Activated CD4-positive, alpha-beta T cell treated with anti-CD3 and anti-CD28 coated beads, Interleukin-2, Interleukin-4, amounts not matched to agents 100 ng/mL and 50 ng/mL, durations not matched to agents 16 hours and 8 hours (primary cell): ENCODE results near the gene RNPEPL1.
A peak's percentile ranks its signal among the peaks of the same experiment; 100 is the strongest.

Experiments
- DNase-seq: peaks from one replicate; pipeline ENCODE4 v3.0.0-alpha.2; 2020; ENCODE audit warnings: low spot score

The RNPEPL1 gene

DNA sequence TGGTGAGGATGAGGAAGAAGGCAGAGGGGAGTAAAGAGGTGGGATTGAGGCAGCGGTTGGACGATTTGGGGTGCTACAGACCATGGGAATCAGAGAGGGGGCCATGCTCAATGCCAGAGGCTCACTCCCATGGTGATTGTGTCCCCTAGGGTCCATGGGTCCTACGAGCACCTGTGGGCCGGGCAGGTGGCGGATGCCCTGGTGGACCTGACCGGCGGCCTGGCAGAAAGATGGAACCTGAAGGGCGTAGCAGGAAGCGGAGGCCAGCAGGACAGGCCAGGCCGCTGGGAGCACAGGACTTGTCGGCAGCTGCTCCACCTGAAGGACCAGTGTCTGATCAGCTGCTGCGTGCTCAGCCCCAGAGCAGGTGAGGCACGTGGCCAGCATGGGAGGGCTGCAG, 23.5 kb downstream of the RNPEPL1 start:
- no peak for DNase-seq

DNA sequence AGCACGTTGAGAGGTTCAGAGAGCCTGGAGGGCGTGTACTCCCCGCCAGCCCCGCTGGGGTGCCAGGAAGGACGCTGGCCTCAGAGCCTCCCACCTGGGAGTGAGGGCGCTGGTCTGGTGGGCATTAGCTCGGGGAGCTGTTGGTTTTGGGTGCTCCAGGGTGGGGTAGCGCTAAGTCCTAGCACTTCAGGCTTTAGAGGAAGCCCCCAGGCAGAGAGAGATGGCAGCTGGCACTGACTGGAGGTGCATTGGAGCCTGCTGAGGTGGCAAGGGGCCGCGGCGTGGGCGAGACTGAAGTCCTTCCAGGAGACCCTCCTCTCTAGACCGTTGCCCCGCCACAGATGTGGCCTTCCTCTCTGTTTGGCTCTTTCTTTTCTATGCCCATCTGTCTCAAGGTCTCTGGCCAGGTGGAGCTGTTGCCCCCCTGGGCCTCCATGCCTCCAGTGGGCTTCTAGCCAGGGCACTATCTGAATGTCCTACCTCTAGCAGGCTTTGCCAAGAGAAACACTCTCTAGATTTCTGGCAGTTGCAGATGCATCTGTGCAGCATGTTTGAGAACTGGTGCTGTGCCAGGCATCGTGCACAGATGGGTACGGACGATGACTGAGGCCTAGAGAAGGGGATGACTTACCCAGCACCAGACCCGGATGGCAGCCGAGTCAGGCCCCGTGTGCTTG, 24.9 kb downstream of the RNPEPL1 start:
- no peak for DNase-seq

DNA sequence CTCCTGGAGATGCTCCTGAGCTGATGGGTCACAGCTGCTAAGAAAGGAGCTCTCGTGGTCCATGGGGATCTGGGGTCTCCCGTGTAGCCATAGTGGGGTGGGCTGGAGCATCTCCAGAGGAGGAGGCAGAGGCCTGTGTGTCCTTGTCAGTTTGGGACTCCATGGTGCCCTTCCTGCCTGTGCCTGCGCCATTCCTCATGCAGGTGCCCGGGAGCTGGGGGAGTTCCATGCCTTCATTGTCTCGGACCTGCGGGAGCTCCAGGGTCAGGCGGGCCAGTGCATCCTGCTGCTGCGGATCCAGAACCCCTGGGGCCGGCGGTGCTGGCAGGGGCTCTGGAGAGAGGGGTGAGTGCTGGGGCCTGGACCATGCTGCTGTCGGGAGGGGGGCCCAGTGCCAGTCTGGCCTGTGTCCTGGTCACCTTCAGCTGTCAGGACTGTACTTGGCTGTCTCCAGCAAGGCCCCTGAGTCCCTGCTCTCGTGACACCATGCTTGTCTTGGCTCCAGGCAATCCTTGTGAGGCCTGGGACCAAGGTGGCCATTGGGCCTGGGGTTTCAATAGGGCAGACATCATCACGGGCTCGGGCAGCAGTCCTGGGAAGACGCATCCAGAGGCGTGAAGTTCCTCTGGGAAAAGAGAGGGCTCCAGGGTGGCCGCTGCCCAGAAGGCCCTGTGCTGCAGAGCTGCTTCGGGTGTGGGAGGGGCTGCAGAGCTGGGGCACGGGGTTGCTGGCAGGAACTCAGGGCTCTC, 25.6 kb downstream of the RNPEPL1 start:
- DNase-seq, result no peak

DNA sequence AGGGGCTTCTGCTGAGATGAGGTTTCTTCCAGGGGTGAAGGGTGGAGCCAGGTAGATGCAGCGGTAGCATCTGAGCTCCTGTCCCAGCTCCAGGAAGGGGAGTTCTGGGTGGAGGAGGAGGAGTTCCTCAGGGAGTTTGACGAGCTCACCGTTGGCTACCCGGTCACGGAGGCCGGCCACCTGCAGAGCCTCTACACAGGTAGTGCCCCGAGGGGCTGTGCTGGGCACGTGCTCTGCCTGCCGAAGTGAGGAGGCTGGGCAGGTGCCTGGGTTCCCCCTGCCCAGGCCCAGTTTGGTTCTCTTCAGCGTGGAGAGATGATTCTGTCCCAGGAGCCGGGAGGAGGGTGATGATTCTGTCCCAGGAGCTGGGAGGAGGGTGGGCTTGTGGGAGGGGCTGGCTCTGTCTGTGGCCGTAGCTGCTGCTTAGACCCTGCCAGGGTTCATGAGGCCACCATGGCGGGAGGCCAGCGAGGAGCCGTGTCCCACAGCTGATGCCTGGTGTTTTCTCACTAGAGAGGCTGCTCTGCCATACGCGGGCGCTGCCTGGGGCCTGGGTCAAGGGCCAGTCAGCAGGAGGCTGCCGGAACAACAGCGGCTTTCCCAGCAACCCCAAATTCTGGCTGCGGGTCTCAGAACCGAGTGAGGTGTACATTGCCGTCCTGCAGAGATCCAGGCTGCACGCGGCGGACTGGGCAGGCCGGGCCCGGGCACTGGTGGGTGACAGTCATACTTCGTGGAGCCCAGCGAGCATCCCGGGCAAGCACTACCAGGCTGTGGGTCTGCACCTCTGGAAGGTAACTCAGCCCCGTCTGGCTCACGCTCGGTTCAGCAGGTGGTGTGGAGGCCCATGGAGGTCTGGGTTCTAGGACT, 26.5 kb downstream of the RNPEPL1 start:
- no peak for DNase-seq

DNA sequence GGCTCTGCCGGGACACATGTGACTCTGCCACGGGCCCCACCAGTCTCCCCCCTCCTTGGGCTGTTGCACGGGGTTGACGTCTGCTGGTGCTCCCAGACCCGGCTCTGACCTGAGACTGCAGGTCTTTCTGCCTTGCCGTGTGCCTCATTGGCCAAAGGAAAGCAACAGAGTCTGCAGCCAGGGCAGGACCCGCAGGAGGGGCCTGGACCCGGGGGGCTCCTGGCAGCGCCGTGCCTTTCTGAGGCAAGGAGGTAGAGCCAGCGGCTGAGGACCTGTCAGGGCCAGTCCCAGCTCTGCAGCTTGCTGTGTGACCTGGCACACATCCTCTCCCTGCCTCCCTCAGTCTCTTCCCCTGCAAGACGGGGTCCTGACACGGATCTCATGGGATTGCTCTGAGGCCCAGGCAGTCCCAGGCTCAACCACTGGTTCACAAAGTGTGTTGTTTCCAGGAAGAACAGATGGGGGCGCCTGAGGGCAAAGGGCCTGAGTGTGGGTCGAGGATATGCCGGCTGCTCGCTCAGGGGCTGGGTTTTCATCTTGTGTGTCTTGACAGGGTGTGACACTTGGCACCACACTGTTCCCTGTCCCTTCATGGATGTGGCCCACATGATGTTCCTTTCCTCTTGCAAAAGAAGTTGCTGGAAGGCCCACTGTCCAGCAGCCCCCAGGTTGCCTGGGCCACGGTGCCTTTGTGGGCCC, 27.2 kb downstream of the RNPEPL1 start:
- peak; percentile 42 for DNase-seq

DNA sequence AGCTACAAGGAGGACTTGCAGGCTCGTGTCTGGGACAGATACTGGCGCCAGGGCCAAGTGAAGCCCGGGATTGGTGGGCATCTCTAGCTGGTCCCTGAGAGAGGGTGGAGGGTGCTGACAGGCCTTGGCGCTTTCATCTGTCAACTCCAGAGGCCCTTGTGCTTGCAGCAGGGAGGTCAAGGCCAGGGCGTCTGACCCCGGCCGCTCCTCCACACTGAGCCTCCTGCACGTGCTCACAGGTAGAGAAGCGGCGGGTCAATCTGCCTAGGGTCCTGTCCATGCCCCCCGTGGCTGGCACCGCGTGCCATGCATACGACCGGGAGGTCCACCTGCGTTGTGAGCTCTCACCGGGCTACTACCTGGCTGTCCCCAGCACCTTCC, 27.8 kb downstream of the RNPEPL1 start:
- no peak for DNase-seq

DNA sequence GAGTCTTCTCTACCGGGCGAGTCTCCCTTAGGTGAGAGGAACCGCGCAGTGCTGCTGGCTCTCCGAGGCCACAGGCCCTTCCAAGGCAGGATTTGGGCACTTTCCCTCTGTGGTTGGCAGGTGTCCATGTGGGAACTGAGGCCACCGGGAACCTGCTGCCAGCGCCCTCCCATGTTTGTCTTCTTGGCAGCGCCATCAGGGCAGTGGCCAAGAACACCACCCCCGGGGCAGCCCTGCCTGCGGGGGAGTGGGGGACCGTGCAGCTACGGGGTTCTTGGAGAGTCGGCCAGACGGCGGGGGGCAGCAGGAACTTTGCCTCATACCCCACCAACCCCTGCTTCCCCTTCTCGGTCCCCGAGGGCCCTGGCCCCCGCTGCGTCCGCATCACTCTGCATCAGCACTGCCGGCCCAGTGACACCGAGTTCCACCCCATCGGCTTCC, 28.2 kb downstream of the RNPEPL1 start:
- no peak for DNase-seq

DNA sequence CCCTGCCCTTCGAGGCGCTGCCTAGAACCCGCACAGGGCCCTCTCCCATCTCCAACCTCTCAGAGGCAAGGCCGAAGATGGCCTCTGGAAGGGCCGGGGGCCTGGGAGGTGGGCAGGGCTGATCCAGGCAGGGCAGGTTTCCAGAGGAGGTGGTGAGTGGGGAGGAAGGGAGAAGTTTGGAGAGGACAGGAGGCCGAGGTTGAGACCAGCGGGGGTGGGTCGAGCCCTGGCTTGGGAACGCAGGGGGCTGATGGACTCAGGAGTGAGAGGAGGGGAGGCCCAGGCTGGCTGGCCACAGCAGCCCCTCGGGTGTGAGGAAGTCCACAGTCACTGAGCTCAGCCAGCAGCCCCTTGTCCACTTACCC, 28.8 kb downstream of the RNPEPL1 start:
- DNase-seq, result no peak

DNA sequence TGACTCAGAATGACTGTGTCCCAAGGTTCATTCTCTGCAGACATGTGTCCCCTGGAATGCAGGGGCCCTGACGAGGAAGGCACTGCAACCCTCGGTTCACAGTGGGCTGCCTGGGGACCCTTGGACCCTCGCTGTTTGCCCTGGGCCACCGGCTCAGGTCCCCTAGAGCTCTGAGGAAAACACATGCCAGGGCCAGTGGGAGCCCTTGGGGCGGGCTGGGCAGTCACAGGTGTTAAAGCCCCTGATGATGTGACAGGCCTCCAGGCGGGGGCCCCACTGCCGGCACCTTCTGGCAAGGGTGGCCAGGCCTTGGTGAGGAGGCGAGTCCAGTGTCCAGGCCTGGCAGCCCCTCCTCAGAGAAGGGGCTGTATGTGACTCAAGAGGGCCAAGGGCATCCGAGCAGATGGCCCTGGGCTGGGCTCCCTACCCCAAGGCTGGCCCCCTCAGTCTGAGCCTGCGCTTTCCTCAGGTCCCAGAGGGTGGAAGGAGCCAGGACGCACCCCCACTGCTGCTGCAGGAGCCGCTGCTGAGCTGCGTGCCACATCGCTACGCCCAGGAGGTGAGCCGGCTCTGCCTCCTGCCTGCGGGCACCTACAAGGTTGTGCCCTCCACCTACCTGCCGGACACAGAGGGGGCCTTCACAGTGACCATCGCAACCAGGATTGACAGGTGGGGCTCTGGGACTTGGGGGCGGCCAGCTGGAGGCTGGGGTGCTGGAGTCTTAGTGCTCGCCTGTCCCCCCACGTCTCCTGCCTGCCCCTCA, 29.3 kb downstream of the RNPEPL1 start:
- no peak for DNase-seq

DNA sequence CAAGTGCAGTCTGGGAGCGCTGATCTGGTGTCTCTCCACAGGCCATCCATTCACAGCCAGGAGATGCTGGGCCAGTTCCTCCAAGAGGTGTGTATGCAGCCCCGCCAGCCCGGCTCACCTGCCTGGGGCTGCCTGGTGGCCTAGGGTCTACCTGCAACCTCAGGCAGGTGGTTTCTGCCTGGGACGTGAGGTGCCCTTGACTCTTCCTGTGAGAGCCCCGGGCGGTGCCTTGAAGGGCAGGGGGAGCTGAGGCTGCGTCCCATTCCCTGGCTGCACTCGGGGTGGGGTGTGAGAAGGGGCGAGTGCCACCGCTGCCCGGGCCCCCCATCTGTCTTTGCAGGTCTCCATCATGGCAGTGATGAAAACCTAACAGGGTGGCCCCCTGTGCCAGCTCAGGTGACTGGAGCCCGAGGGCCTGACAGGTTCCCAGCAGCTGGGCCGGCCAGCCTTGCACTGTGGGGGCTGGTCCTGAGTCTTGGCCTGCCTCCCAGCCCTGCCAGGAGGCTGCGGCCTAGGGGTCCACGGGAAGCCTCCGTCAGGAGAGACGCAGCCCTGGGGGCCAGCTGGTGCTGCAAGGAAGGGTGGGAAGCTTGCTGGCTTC, 30.1 kb downstream of the RNPEPL1 start:
- DNase-seq, result no peak

DNA sequence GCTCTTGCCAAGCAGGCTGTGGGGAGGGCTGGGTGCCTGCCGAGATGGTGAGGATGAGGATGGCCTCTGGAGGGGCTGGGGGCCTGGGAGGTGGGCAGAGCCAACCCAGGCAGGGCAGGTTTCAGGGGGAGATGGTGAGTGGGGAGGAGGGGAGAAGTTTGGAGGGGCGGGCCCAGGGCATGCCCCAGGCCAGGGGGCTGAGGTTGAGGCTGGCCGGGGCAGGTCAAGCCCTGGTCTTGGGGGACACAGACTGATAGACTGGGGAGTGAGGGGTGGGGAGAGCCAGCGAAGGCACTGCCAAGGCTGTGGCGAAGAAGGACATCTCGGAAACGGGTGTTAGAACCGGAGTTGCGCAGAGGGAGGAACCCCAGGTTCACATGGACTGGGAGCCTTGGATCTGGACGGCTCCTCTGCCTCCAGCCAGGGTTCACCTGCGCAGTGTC, 30.9 kb downstream of the RNPEPL1 start:
- no peak for DNase-seq

DNA sequence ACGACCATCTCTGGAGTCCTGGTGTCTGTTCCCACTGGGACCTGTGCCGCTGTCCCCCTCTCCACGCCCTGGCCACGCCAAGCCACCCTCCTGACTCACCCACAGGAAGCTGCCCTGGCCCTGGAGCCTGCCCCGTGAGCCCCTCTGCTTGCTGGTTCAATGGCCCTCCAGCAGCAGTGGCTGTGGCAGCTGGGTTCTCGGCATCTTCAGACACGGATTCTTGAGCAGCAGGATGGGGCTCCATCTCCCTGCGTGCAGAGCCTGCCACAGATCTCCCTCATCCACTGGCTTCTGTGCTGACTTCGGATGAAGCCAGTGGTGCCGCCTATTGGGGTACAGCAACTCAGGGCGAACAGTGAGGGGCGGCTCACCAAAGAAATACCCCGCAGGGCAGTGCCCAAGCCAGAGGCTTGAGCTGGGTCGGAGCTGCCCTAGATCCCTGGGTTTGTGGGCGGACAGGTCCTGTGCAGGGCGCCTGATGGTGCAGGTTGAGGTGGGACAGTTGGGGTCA, 32.2 kb downstream of the RNPEPL1 start:
- DNase-seq, result no peak

DNA sequence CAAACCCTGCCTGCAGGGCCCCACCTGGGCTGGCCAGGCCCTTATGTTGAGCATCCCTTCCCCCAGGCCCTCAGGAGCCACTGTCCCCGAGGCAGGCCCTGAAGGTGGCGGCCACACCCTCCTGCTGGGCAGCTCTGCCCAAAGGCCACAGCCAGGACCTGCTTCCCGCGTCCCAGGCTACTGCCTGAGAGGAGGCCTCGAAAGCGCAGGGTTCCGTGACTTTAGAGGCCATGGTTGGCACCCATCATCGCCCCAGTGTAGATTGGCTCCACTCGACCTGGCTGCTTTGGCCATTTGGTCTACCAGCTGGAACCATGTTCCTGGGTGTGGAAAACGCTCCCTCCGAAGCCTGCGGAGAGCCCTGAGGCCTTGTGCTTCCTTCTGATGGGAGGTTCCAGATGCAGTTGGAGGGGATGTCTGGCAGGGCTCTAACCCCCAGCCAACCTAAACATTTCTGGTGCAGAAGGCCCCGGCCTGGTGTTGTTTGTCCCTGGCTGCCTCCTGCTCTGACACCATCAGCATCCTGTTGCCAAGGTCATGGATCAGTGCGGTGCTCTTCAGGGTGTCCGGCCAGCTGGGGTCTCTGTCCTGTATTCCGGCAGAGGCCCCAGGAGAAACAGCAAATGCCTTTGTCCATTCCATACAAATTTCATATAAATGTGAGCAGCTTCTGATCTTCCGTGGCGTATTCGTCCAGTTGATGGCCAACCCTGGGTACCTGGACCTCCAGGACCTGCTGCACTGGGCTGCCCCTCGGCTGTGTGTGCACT, 33.0 kb downstream of the RNPEPL1 start:
- DNase-seq, result no peak

DNA sequence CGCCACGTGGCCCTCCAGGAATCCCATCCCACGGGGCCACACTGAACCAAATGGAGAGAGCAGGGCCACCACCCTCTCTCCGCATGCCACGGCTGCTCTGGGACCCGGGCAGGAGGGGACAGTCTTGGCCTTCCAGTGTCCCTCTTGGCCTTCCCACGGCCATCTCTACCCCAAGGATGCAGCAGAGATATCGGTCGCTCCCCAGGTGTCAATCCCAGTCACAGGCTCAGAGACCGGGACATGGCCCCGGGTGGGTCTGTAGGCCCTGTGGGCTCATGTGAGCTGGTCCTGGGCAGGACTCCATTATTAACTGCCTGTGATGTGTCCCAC, 33.5 kb downstream of the RNPEPL1 start:
- DNase-seq, result no peak

DNA sequence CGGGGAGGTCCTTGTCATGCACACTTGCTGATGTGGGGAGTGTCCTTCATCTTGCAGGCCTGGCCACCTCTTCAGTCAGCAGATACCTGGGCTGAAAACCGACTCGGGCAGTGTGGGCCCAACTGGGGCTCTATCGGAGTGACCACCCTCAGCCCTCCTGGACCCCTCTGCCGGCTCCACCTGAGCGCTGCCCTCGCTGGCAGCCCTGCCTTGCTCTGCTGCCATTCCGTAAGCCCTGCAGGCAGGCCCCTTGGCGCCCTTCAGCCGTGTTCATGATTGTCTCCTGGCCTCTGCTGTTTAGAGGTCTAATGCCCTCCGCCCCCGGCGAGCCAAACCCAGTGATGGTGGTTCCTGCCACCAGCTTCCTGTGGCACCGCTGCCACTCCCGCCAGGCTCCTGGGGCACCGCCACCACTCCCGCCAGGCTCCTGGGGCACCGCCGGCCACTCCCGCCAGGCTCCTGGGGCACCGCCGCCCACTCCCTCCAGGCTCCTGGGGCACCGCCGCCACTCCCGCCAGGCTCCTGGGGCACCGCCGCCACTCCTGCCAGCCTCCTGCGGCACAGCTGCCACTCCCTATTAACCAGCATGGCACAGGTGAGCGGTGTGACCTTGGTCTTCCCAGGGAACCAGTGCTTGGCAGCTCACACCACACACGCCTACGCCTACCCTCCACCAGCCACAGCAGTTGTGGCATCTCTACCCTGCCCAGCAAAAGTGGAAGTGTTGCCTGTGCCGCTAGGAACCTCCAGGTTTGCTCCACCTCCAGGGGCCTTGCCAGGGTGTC, 34.2 kb downstream of the RNPEPL1 start:
- DNase-seq, result no peak

DNA sequence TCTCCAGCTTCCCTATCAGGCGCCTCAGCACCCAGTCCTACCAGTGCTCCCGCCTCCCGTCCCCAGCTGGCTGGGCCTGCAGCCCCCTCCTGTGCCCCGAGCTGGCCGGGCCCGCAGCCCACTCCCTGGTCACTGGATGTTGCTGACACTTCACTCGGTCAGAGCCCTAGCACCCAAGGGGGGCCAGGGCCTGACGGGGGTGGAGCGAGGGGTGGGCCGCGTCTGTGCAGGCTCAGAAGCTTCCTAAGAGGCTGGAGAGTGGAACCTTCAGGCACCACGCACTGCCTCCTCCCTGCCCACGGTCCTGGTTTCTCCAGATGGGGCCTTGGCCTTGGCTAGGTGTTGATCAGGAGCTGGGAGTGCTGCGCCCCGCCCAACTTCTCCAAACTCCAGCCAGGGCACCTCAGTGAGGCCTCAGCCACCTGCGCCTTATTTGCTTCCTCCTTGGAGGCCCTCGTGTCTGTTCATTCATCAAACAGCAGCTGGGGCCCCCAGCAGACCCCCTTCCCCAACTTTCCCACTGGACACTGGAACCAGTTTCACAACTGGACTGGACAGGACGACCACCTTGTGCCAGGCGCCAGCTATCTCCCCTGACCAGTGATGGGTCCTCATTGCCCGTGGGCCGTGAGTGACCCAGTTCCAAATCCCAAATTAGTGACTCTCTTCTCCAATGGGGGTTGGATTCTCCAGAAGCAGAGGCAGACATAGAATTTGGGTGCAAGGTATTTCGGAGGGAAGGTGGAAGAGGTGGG, 35.0 kb downstream of the RNPEPL1 start:
- DNase-seq, result no peak

DNA sequence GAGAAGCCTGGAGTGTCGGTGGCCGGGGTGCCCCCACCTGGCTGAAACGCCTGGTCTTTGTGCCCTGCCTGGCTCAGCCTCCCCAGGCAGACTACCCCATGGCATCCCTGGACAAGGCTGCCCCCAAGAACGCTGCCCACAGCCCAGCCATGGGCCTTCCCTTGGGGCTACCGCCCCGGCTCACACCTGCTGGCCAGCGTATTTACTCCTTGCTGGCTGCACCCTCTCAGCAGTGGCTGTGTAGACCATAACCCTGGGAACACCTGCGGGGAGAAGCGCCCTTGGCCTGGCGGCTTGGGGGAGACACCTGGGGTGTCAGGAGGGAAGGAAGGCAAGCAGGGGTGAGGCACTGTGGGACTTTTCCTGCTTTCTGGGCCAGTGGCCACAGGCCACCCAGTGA, 35.6 kb downstream of the RNPEPL1 start:
- no peak for DNase-seq

DNA sequence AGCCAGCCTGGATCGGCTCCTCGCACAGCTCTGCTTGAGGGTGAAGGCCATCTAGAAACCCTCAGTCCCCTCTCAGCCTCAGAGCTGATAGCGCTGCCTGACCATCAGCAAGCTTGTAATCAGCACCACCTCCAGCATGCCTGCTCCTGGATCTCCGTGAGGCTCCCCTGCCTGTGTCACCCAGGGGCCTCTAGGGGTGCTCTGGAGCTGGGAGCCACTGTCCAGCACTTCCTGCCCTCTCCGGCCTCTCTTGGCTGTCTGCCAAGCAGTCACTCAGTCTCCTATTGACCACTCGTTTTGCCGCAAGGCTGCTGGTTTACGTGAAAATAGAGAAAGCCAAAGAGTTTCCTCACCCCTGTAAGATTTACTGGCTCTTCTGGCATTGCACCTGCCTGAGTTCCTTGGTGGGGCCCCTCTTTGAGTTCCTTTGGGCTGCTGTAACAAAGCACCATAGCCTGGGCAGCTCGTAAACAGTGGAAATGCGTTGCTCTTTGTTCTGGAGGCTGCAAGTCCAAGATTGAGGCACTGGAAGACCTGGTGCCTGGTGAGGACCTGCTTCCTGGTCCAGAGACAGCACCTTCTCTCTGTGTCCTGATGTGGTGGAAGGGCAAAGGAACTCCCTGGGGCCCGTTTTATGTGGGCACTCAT, 36.1 kb downstream of the RNPEPL1 start:
- no peak for DNase-seq
